ENCODE results near the gene GSE1. TPM values are rescaled to one million over a fixed set of nuclear protein-coding genes. Genes with fewer than 3 reads are reported as not detected.

GSE1 gene
- total RNA-seq, 1 experiment from 2014 or later: 38.4 TPM

DNA sequence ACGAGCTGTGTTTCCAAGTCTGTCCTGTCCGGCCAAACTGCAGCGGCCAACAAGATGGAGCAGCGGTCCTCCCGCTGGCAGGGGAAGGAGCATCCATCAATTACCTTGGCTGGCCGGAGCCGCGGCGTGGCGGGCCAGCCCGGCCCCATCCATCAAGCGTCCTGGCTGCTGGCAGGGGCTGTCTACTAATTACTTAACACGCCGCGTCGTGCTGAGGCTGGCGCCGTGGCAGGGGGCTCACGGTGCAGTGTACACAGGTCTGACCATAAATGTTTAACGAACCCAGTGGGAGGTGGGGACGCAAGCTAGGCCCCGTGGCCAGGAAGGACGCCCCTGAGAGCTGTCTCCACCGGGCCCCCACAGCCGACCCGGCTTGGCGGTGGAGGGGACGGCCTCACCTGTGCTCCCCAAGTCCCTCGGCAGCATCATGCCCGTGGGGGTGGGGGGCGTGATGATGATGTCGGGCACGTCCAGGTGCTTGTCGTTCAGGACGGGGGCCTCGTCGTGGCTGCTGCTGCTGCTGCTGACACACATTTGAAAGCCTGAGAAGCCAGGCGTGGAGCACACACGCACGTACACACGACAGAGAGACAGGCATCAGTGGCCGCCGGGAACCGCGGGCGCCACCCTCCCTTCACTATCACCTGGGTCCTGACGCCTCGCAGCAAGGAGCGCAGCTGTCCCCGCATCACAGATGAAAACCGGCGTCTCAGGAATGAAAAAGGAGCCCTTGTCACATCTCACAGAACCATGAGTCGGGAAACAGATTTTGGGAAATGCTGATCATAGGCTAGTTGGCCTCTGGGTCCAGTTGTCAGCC is 96.9 kb downstream of the GSE1 start:
- intact Hi-C loops (cut with micrococcal nuclease): no loop called here
- no peak for ATAC-seq
- H3K4me1 ChIP-seq (ENCODE audit: insufficient read depth, low read length): no peaks in the 10 kb centered on the region
- no peak overlapping the region for H3K27ac ChIP-seq (ENCODE audit: low read length)
- TF ChIP-seq EZH2phosphoT487 (IDR thresholded peaks at IDR 0.05; ENCODE audit: borderline replicate concordance, low read length) (no peak), EZH2 (IDR thresholded peaks at IDR 0.05; ENCODE audit: low read length, unreplicated experiment) (no peak)
- TF ChIP-seq, protein P1, sequence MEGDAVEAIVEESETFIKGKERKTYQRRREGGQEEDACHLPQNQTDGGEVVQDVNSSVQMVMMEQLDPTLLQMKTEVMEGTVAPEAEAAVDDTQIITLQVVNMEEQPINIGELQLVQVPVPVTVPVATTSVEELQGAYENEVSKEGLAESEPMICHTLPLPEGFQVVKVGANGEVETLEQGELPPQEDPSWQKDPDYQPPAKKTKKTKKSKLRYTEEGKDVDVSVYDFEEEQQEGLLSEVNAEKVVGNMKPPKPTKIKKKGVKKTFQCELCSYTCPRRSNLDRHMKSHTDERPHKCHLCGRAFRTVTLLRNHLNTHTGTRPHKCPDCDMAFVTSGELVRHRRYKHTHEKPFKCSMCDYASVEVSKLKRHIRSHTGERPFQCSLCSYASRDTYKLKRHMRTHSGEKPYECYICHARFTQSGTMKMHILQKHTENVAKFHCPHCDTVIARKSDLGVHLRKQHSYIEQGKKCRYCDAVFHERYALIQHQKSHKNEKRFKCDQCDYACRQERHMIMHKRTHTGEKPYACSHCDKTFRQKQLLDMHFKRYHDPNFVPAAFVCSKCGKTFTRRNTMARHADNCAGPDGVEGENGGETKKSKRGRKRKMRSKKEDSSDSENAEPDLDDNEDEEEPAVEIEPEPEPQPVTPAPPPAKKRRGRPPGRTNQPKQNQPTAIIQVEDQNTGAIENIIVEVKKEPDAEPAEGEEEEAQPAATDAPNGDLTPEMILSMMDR (conservative IDR thresholded peaks at IDR 0.05; ENCODE audit: low read depth, low read length): no peak
- no peaks in the 10 kb centered on the region for H3K79me2 ChIP-seq (ENCODE audit: low read length)
- ChIA-PET CTCF (no interaction called here), POLR2A (ENCODE audit: unreplicated experiment) (no interaction called here)
- H3K9ac ChIP-seq (ENCODE audit: low read length): no peak overlapping the region
- H3K36me3 ChIP-seq (ENCODE audit: low read depth, low read length): peaks cover 14% of the 10 kb centered on the region; the same call in 1 of the 2 replicates
- H3K4me3 ChIP-seq (ENCODE audit: low read length): no peak overlapping the region
- H4K20me1 ChIP-seq (ENCODE audit: low read length): no peaks in the 10 kb centered on the region
- no peak overlapping the region for H2AFZ ChIP-seq (ENCODE audit: low read length)
- no peak for DNase-seq
- H3F3A ChIP-seq (ENCODE audit: low read length, unreplicated experiment): no peaks in the 10 kb centered on the region
- no peaks in the 10 kb centered on the region for H3K9me3 ChIP-seq (ENCODE audit: low read length)
- H3K9me2 ChIP-seq (replicated peaks; ENCODE audit: low read length): no peaks in the 10 kb centered on the region
- BruUV-seq (replicated peaks): no TSS peak
- no peak overlapping the region for H3K4me2 ChIP-seq (ENCODE audit: low read length)
- no peaks in the 10 kb centered on the region for H3K27me3 ChIP-seq (ENCODE audit: low read length)

DNA sequence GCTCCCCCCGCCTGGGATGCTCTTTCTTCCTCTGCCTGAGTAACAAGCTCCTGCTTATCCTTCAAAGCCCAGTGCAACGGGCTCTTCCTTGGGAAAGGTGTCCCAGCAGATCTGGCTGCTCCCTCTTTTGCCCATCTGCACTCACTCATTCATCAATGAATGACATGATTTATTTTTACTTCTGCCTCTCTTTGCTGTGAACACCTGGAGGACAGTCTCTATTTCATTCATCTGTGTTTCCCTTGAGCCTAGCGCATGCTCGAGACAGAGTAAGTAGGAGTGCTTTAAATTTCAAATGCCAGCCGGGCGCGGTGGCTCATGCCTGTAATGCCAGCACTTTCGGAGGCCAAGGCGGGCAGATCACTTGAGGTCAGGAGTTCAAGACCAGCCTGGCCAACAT is 97.6 kb downstream of the GSE1 start:
- Histone ChIP-seq H3K9ac (ENCODE audit: low read length) (no peak overlapping the region), H3K4me2 (ENCODE audit: low read length) (no peak overlapping the region), H4K20me1 (ENCODE audit: low read length) (no peaks in the 10 kb centered on the region), H3K9me3 (ENCODE audit: low read length) (no peaks in the 10 kb centered on the region), H3K27me3 (ENCODE audit: low read length) (no peaks in the 10 kb centered on the region), H3K4me3 (ENCODE audit: low read length) (no peak overlapping the region), H3K79me2 (ENCODE audit: low read length) (no peaks in the 10 kb centered on the region), H3K27ac (ENCODE audit: low read length) (no peak overlapping the region), H3K9me2 (replicated peaks; ENCODE audit: low read length) (no peaks in the 10 kb centered on the region), H2AFZ (ENCODE audit: low read length) (no peak overlapping the region), H3F3A (ENCODE audit: low read length, unreplicated experiment) (no peaks in the 10 kb centered on the region), H3K4me1 (ENCODE audit: insufficient read depth, low read length) (no peaks in the 10 kb centered on the region), H3K36me3 (ENCODE audit: low read depth, low read length) (peaks cover 14% of the 10 kb centered on the region; the same call in 1 of the 2 replicates)
- ChIA-PET POLR2A (ENCODE audit: unreplicated experiment) (no interaction called here), CTCF (no interaction called here)
- BruUV-seq (replicated peaks): no TSS peak
- ATAC-seq (no peak), DNase-seq (no peak)
- intact Hi-C loops (cut with micrococcal nuclease): no loop called here
- TF ChIP-seq EZH2 (IDR thresholded peaks at IDR 0.05; ENCODE audit: low read length, unreplicated experiment): no peak
- TF ChIP-seq EZH2phosphoT487 (IDR thresholded peaks at IDR 0.05; ENCODE audit: borderline replicate concordance, low read length): no peak
- TF ChIP-seq, protein P1 (conservative IDR thresholded peaks at IDR 0.05; ENCODE audit: low read depth, low read length): no peak

DNA sequence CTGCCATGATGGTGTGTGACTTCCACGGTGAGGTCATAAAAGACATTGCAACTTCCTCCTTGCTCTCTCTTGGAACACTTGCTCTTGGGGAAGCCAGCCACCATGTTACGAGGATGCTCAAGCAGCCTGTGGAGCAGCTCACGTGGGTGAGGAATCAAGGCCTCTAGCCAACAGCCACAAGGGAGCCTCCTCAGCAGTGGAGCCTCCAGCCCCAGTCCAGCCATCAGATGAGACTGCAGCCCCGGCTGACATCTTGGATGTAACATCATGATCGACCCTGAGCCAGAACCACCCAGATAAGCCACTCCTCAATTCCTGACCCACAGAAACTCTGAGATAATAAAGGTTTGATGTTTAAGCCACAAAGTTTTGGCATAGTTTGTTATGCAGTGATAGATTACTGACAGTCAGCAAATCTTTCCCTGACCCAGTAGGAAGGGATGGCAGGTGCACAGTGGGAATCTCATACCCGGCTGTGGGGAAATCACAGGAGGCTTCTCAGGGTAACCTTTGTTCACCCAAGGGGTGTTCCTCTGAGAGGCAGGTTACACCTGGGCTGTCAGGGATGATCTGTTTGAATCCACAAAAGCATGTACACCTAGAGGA is 99.0 kb downstream of the GSE1 start:
- Histone ChIP-seq H3K9me2 (replicated peaks; ENCODE audit: low read length) (no peaks in the 10 kb centered on the region), H3K36me3 (ENCODE audit: low read depth, low read length) (peaks cover 14% of the 10 kb centered on the region; the same call in 1 of the 2 replicates), H3K79me2 (ENCODE audit: low read length) (no peaks in the 10 kb centered on the region), H3K9ac (ENCODE audit: low read length) (no peak overlapping the region), H3K4me2 (ENCODE audit: low read length) (no peak overlapping the region), H4K20me1 (ENCODE audit: low read length) (no peaks in the 10 kb centered on the region), H3K4me3 (ENCODE audit: low read length) (no peak overlapping the region), H3K27ac (ENCODE audit: low read length) (no peak overlapping the region), H3F3A (ENCODE audit: low read length, unreplicated experiment) (no peaks in the 10 kb centered on the region), H3K27me3 (ENCODE audit: low read length) (no peaks in the 10 kb centered on the region), H3K9me3 (ENCODE audit: low read length) (no peaks in the 10 kb centered on the region), H3K4me1 (ENCODE audit: insufficient read depth, low read length) (no peaks in the 10 kb centered on the region), H2AFZ (ENCODE audit: low read length) (no peak overlapping the region)
- CTCF ChIA-PET: no interaction called here
- POLR2A ChIA-PET (ENCODE audit: unreplicated experiment): no interaction called here
- no peak for ATAC-seq
- no TSS peak for BruUV-seq (replicated peaks)
- intact Hi-C loops (cut with micrococcal nuclease): no loop called here
- no peak for DNase-seq
- no peak for TF ChIP-seq EZH2 (IDR thresholded peaks at IDR 0.05; ENCODE audit: low read length, unreplicated experiment)
- TF ChIP-seq, protein P1 (conservative IDR thresholded peaks at IDR 0.05; ENCODE audit: low read depth, low read length): no peak
- no peak for TF ChIP-seq EZH2phosphoT487 (IDR thresholded peaks at IDR 0.05; ENCODE audit: borderline replicate concordance, low read length)

All from PC-3 (cell line).